OCI-LY3 (cell line): Measurements from ENCODE around the gene IRF9.

ENCODE experiments used
- CTCF ChIP-seq: fragments of 200-600, 300-600 bp; sonication (generic); IDR thresholded peaks from 2 replicates; pipeline ENCODE4 v1.5.1; 2014; ENCODE audit warnings: antibody characterized with exemption, low read length, low read depth
- EZH2phosphoT487 ChIP-seq: fragments of 200-600 bp; shearing (Covaris generic); IDR thresholded peaks from 2 replicates; pipeline ENCODE4 v1.6.1; 2018; ENCODE audit warnings: antibody characterized with exemption, mixed run types, low read depth

GRCh38 chr14:24121210-24121609, 39.9 kb upstream of the IRF9 start:
- TF ChIP-seq CTCF (no peak), EZH2phosphoT487 (no peak)
